ENCODE measurements around the gene CTSA. TPM values are rescaled to one million over a fixed set of nuclear protein-coding genes. Genes with fewer than 3 reads are reported as not detected.

The CTSA gene
- total and polyA plus RNA-seq, 9 donors, result 45.0 to 210 (median 110) TPM

DNA sequence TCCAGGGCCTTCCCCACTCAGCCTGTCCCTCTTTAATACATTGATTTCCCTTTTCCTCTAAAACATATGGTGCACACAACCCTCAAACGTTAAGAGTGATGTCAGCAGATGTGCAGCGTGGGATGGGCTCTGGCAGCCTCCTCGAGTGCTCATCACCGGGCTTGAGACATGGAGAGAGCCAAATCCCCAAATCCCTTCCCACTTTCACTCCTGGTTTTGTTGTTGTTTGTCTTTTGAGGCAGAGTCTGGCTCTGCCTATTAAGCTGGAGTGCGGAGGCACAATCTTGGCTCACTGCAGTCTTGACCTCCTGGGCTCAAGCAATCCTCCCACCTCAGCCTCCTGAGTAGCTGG lies 26.6 kb downstream of the CTSA start:
- TF ChIP-seq, protein P1, sequence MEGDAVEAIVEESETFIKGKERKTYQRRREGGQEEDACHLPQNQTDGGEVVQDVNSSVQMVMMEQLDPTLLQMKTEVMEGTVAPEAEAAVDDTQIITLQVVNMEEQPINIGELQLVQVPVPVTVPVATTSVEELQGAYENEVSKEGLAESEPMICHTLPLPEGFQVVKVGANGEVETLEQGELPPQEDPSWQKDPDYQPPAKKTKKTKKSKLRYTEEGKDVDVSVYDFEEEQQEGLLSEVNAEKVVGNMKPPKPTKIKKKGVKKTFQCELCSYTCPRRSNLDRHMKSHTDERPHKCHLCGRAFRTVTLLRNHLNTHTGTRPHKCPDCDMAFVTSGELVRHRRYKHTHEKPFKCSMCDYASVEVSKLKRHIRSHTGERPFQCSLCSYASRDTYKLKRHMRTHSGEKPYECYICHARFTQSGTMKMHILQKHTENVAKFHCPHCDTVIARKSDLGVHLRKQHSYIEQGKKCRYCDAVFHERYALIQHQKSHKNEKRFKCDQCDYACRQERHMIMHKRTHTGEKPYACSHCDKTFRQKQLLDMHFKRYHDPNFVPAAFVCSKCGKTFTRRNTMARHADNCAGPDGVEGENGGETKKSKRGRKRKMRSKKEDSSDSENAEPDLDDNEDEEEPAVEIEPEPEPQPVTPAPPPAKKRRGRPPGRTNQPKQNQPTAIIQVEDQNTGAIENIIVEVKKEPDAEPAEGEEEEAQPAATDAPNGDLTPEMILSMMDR (IDR thresholded peaks at IDR 0.05), result no peak
- TF ChIP-seq POLR2A (IDR thresholded peaks at IDR 0.05) (no peak), EP300 (IDR thresholded peaks at IDR 0.05) (no peak)
- DNase-seq, result peak in 4 of 5 donors; percentile 62 to 79 (median 74)

DNA sequence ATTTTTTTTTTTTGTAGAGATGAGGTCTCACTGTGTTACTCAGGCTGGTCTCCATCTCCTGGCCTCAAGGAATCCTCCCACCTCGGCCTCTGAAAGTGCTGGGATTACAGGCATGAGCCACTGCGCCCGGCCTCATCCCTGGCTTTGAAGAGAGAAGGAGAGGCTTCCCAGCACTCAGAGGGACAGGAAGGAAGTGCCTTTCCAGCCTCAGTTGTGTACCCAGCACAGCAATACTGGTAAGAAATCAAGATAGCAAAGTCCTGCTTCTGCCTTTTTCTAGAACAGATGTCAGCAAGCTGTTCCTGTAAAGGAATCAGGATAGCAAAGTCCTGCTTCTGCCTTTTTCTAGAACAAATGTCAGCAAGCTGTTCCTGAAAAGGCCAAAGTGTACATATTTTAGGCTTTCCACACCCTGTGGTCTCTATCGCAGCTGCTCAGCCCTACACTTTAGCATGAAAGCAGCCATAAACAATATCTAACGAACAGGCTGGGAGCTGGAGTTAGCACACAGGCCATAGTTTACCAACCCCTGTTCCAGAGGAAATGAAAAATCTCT lies 27.1 kb downstream of the CTSA start:
- H3K27me3 ChIP-seq, result no peaks in the 10 kb centered on the region
- H3K9me3 ChIP-seq, result no peaks in the 10 kb centered on the region
- intact Hi-C loops (cut with DNase I), result no loop called here
- peaks cover 31% of the 10 kb centered on the region for H3K4me1 ChIP-seq (ENCODE audit: insufficient read depth)
- whole genome bisulfite sequencing, 3 donors, result 15 to 22% (median 17%) methylated on average over 5 of the region's 5 CpGs
- no peak overlapping the region for H3K4me3 ChIP-seq
- peak in 1 of 5 donors; percentile 29 for DNase-seq
- TF ChIP-seq EP300 (IDR thresholded peaks at IDR 0.05), result no peak
- TF ChIP-seq, protein P1 (IDR thresholded peaks at IDR 0.05), result no peak
- no peak for TF ChIP-seq POLR2A (IDR thresholded peaks at IDR 0.05)
- H3K27ac ChIP-seq, result peak overlapping the region; percentile 60 to 78
- H3K36me3 ChIP-seq, result no peaks in the 10 kb centered on the region

More for the DNA sequence above, 26.6 kb downstream of the CTSA start:
- Histone ChIP-seq H3K36me3 (no peaks in the 10 kb centered on the region), H3K4me3 (no peak overlapping the region), H3K4me1 (ENCODE audit: insufficient read depth) (peaks cover 31% of the 10 kb centered on the region), H3K27me3 (no peaks in the 10 kb centered on the region), H3K9me3 (no peaks in the 10 kb centered on the region), H3K27ac (peak overlapping the region; percentile 60 to 78)
- intact Hi-C loops (cut with DNase I), result no loop called here
- WGBS, 3 donors, result 4 to 15% (median 12%) methylated on average over 5 of the region's 5 CpGs

- TF ChIP-seq, protein P1 (IDR thresholded peaks at IDR 0.05), result no peak
- no peak for TF ChIP-seq EP300 (IDR thresholded peaks at IDR 0.05)
- TF ChIP-seq POLR2A (IDR thresholded peaks at IDR 0.05), result no peak
- no peaks in the 10 kb centered on the region for H3K27me3 ChIP-seq
- H3K36me3 ChIP-seq, result no peaks in the 10 kb centered on the region
- no peaks in the 10 kb centered on the region for H3K9me3 ChIP-seq
- H3K4me1 ChIP-seq (ENCODE audit: insufficient read depth), result peaks cover 31% of the 10 kb centered on the region
- intact Hi-C loops (cut with DNase I), result no loop called here
- WGBS, 3 donors, result 64 to 70% (median 67%) methylated on average over 12 of the region's 12 CpGs
- peak overlapping the region; percentile 60 to 78 for H3K27ac ChIP-seq
- DNase-seq, result peak in 2 of 5 donors; percentile 33 to 58
- H3K4me3 ChIP-seq, result no peak overlapping the region
Measured at GRCh38 chr20:45918779-45919537, 27.8 kb downstream of the CTSA start.

- Histone ChIP-seq H3K4me1 (ENCODE audit: insufficient read depth) (peaks cover 31% of the 10 kb centered on the region), H3K27ac (peak overlapping the region; percentile 26 to 78)
- peak; percentile 85 to 89 (median 86) for DNase-seq
Measured at GRCh38 chr20:45919542-45920399, 28.6 kb downstream of the CTSA start.

More at GRCh38 chr20:45919542-45920399, 28.6 kb downstream of the CTSA start:
- WGBS, 3 donors, result 6 to 14% (median 6%) methylated on average over 11 of the region's 11 CpGs
- intact Hi-C loops (cut with DNase I), result no loop called here
- TF ChIP-seq POLR2A (IDR thresholded peaks at IDR 0.05), result no peak
- no peak for TF ChIP-seq EP300 (IDR thresholded peaks at IDR 0.05)
- TF ChIP-seq, protein P1 (IDR thresholded peaks at IDR 0.05), result no peak
- Histone ChIP-seq H3K27me3 (no peaks in the 10 kb centered on the region), H3K9me3 (no peaks in the 10 kb centered on the region), H3K36me3 (no peaks in the 10 kb centered on the region), H3K4me3 (no peak overlapping the region)

All from ovary (tissue), 9 donors.